K562 (cell line): ENCODE data around the gene GAK. TPM values are rescaled to one million over a fixed set of nuclear protein-coding genes. Genes with fewer than 3 reads are reported as not detected.
A peak's percentile ranks its signal among the peaks of the same experiment; 100 is the strongest.

ENCODE experiments used
- ATAC-seq: fragments of 200-7000 bp; cut with Tn5 transposase; 3 replicates; pipeline ENCODE4 v1.9.1; 2020; ENCODE audit warnings: moderate library complexity
- BruUV-seq: library from RNA; stranded (reverse); fragments of 400-500 nt; replicated peaks from 2 replicates; lab custom pipeline; 2021; lab: Mats Ljungman, UMichigan
- CTCF ChIA-PET: fragments of 300-600 bp; formaldehyde crosslinking; extraction: SDS; loops from one replicate; lab custom pipeline; 2021; ENCODE audit warnings: low intra/inter-chr PET ratio; lab: Yijun Ruan, JAX
- POLR2A ChIA-PET: fragments of 300-600, 350-650 bp; sonication (Branson Sonifier 250); formaldehyde crosslinking; extraction: SDS; loops from one replicate; lab custom pipeline; 2021; ENCODE audit warnings: antibody characterized with exemption, inconsistent platforms; lab: Yijun Ruan, JAX
- DNase-seq, 4 experiments: peaks; one replicate each; pipeline versions ENCODE4 v3.0.0 to v3.0.0-alpha.2; 2011 to 2018; ENCODE audit warnings: low spot score in 3 of 4, mixed read lengths in 3 of 4; ENCODE audit errors: extremely low read depth in 1 of 4
- FAIRE-seq: peaks from 2 replicates; lab custom pipeline; 2011; peaks lifted over from hg19 to GRCh38; lab: Jason Lieb, UNC
- H2AFZ ChIP-seq: 2 replicates; pipeline ENCODE4 v1.6.0; 2011; ENCODE audit warnings: low read depth, low read length, control low read depth, inconsistent platforms
- H3K27ac ChIP-seq: fragments of 200-600 bp; 3 replicates; pipeline ENCODE4 v1.8.0; 2011; ENCODE audit warnings: low read depth, mild to moderate bottlenecking, control low read depth, inconsistent platforms, low read length, moderate library complexity, mixed read lengths; ENCODE audit errors: extremely low read depth
- H3K27me3 ChIP-seq, 2 experiments: fragments of 300-600 bp in 1 of 2; 2 replicates in 1 of 2; 3 replicates in 1 of 2; pipeline versions ENCODE4 v1.6.0 to v1.8.0; 2011; ENCODE audit warnings: inconsistent platforms in 2 of 2, low read length in 2 of 2, mild to moderate bottlenecking in 1 of 2, mixed read lengths in 1 of 2, moderate library complexity in 1 of 2; ENCODE audit not compliant: control insufficient read depth in 2 of 2, insufficient read depth in 2 of 2
- H3K36me3 ChIP-seq: fragments of 300-600 bp; 3 replicates; pipeline ENCODE4 v1.8.0; 2011; ENCODE audit warnings: mild to moderate bottlenecking, low read length, inconsistent platforms; ENCODE audit not compliant: control insufficient read depth, insufficient read depth
- H3K4me1 ChIP-seq, 2 experiments: fragments of 200-600 bp in 1 of 2; replicated peaks in 1 of 2; 2 replicates in 1 of 2; 3 replicates in 1 of 2; pipeline versions ENCODE4 v1.5.1 to v1.8.0; 2011; ENCODE audit warnings: inconsistent platforms in 2 of 2, low read length in 2 of 2, mild to moderate bottlenecking in 1 of 2, mixed read lengths in 1 of 2, moderate library complexity in 1 of 2; ENCODE audit not compliant: control insufficient read depth in 2 of 2, insufficient read depth in 2 of 2
- H3K4me2 ChIP-seq: 2 replicates; pipeline ENCODE4 v1.6.1; 2011; ENCODE audit warnings: low read length, control low read depth, inconsistent platforms, mixed read lengths; ENCODE audit not compliant: insufficient read depth
- H3K4me3 ChIP-seq: fragments of 200-600 bp; sonication (generic), shearing (Covaris generic); 2 replicates; pipeline ENCODE4 v1.5.1; 2016; ENCODE audit warnings: control low read depth, inconsistent platforms
- H3K79me2 ChIP-seq: fragments of 200-600 bp; 3 replicates; pipeline ENCODE4 v1.8.0; 2011; ENCODE audit warnings: low read length, inconsistent platforms; ENCODE audit not compliant: control insufficient read depth, insufficient read depth
- H3K9ac ChIP-seq, 2 experiments: 2 replicates each; pipeline versions ENCODE4 v1.6.0 to v1.6.1; 2011; ENCODE audit warnings: low read depth in 2 of 2, low read length in 2 of 2, control low read depth in 1 of 2, inconsistent platforms in 1 of 2, mild to moderate bottlenecking in 1 of 2, mixed read lengths in 1 of 2; ENCODE audit not compliant: insufficient read depth in 1 of 2
- H3K9me1 ChIP-seq: one replicate; pipeline ENCODE4 v1.6.0; 2011; ENCODE audit warnings: inconsistent platforms, mild to moderate bottlenecking, low read length, moderate library complexity; ENCODE audit not compliant: control insufficient read depth, insufficient read depth
- H3K9me3 ChIP-seq: replicated peaks from 2 replicates; pipeline ENCODE4 v1.5.1; 2011; ENCODE audit warnings: low read depth, low read length, inconsistent platforms; ENCODE audit not compliant: control insufficient read depth, insufficient read depth
- H4K20me1 ChIP-seq: replicated peaks from 2 replicates; pipeline ENCODE4 v1.6.1; 2011; ENCODE audit warnings: low read length, inconsistent platforms, mixed read lengths; ENCODE audit not compliant: control insufficient read depth, insufficient read depth
- RAD21 ChIP-seq, 2 experiments: fragments of 250-450 bp in 1 of 2; fragments of 450-650 bp in 1 of 2; sonication (Bioruptor Pico) in 1 of 2; formaldehyde crosslinking in 1 of 2; IDR thresholded peaks in 1 of 2; conservative IDR thresholded peaks in 1 of 2; 2 replicates each; pipeline versions ENCODE4 v1.4.0 to v1.8.0; 2020 to 2022; ENCODE audit warnings: mild to moderate bottlenecking in 2 of 2, moderate library complexity in 1 of 2
- ZBTB8A ChIP-seq: fragments of 450-650 bp; IDR thresholded peaks from 2 replicates; pipeline ENCODE4 v1.6.1; 2018; ENCODE audit warnings: mild to moderate bottlenecking, moderate library complexity; ENCODE audit not compliant: partially characterized antibody
- WGBS: fragments of 100-300 bp; shearing (Covaris generic); methylation state at CpG from one replicate; pipeline ENCODE4 v1.1.6; 2016; ENCODE audit warnings: low coverage, mixed read lengths; ENCODE audit not compliant: insufficient coverage; ENCODE audit errors: missing lambda C conversion rate; 5-methylcytosine and 5-hydroxymethylcytosine counted together
- in situ Hi-C: fragments of 300-500 bp; cut with MboI; formaldehyde crosslinking; loops from 4 replicates; pipeline ENCODE4 v1.15.0; 2018; ENCODE audit warnings: inconsistent platforms, mixed read lengths
- intact Hi-C: fragments of 100-400 bp; cut with micrococcal nuclease; formaldehyde crosslinking; loops from 2 replicates; pipeline ENCODE4 v1.14.2; 2022
- polyA plus RNA-seq, 8 experiments: library from polyadenylated mRNA; depleted of rRNA in 4 of 8; stranded (reverse) in 5 of 8; unstranded in 3 of 8; fragments of >200 nt; fragmentation: Nextera tagmentation in 2 of 8; fragmentation: Illumina TruSeq in 1 of 8; extraction: Ambion mirVana in 2 of 8; extraction: Trizol in 1 of 8; gene quantifications; 2 replicates each; pipeline versions ENCODE4 v1.2.1 to v1.2.3, GENCODE V29; 2011 to 2014; ENCODE audit warnings: inconsistent platforms in 1 of 8, missing spikeins in 1 of 8
- total RNA-seq, 7 experiments: library from RNA; depleted of rRNA in 6 of 7; stranded (reverse); fragments of >200 nt in 6 of 7; fragmentation: Illumina TruSeq in 2 of 7; extraction: Trizol in 2 of 7; gene quantifications; 2 replicates each; pipeline versions ENCODE4 v1.2.1 to v1.2.3, GENCODE V29; 2011 to 2021; ENCODE audit warnings: low replicate concordance in 1 of 7
- TF ChIP-seq, protein P1 (sequence below): sonication (generic); formaldehyde crosslinking; IDR thresholded peaks from 2 replicates; pipeline ENCODE4 v1.8.1; 2023; ENCODE audit warnings: mild to moderate bottlenecking, missing genetic modification reagents
- TF ChIP-seq, protein P2 (sequence below), 3 experiments: IDR thresholded peaks in 2 of 3; conservative IDR thresholded peaks in 1 of 3; 2 replicates each; pipeline ENCODE4 v1.5.1; 2011 to 2012; ENCODE audit warnings: low read length in 3 of 3, mild to moderate bottlenecking in 3 of 3, control low read depth in 2 of 3, improper control_type of control experiment in 1 of 3, inconsistent platforms in 1 of 3, low read depth in 1 of 3, mixed read lengths in 1 of 3, moderate library complexity in 1 of 3; ENCODE audit not compliant: insufficient read depth in 2 of 3

The GAK gene
- total and polyA plus RNA-seq, 9 of the 15 experiments (the other 6 are each of a cell fraction or from before 2014, with no cell fraction given) = 1.3 to 102 (median 16.2) TPM

DNA sequence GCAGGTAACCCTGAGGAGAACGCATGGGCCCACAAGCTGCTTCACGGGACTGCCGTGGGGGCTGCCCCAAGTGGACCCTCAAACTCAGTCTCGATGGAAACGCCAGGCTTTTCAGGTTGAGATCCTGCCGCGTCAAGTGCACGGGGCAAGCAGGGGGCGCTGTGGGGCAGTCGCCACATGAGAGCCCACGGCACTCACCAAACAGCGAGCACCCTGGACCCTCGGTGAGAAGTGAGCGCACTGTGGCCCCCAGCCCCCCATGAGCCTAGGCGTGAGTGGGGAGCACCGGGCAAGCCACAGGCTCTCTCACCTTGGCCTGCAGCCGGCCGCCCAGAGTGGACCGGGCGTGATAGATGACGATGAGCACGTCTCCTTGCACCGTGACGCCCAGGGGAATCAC, 55.3 kb downstream of the GAK start:
- Histone ChIP-seq H3K27me3 (no peaks in the 10 kb centered on the region), H3K4me3 (no peak overlapping the region), H4K20me1 (no peaks in the 10 kb centered on the region), H3K4me1 (peaks cover 0 to 11% of the 10 kb centered on the region in 2 experiments; a peak in 1 of 5 replicates), H3K4me2 (no peak overlapping the region), H3K36me3 (peaks cover 92% of the 10 kb centered on the region; the same call in 2 of the 3 replicates), H3K9ac (no peak overlapping the region), H3K9me3 (no peaks in the 10 kb centered on the region), H3K27ac (no peak overlapping the region), H3K9me1 (no peaks in the 10 kb centered on the region), H3K79me2 (no peaks in the 10 kb centered on the region), H2AFZ (no peak overlapping the region)
- FAIRE-seq = no peak
- BruUV-seq = no TSS peak
- ChIA-PET POLR2A (no interaction called here), CTCF (interaction anchor here (1.2 kb wide), 1 partner anchor 111 kb away, joined by 5 read pairs; the partner anchor contains the start of gene IDUA)
- ATAC-seq = peak; percentile 62
- WGBS = 98% methylated on average over 19 of the region's 24 CpGs
- intact Hi-C loops = no loop called here
- in situ Hi-C loops = no loop called here
- DNase-seq = peak in 1 of 4 experiments; percentile 14
- TF ChIP-seq RAD21 (CRISPR knock-in tag; conservative IDR thresholded peaks at IDR 0.05 in 1 of 2, IDR thresholded peaks at IDR 0.05 in 1 of 2) = peak in 1 of 2 experiments; percentile 34; a peak in 2 of 4 replicates
- TF ChIP-seq, protein P1, sequence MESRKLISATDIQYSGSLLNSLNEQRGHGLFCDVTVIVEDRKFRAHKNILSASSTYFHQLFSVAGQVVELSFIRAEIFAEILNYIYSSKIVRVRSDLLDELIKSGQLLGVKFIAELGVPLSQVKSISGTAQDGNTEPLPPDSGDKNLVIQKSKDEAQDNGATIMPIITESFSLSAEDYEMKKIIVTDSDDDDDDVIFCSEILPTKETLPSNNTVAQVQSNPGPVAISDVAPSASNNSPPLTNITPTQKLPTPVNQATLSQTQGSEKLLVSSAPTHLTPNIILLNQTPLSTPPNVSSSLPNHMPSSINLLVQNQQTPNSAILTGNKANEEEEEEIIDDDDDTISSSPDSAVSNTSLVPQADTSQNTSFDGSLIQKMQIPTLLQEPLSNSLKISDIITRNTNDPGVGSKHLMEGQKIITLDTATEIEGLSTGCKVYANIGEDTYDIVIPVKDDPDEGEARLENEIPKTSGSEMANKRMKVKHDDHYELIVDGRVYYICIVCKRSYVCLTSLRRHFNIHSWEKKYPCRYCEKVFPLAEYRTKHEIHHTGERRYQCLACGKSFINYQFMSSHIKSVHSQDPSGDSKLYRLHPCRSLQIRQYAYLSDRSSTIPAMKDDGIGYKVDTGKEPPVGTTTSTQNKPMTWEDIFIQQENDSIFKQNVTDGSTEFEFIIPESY (CRISPR knock-in tag) = peak; percentile 96
- TF ChIP-seq, protein P2, sequence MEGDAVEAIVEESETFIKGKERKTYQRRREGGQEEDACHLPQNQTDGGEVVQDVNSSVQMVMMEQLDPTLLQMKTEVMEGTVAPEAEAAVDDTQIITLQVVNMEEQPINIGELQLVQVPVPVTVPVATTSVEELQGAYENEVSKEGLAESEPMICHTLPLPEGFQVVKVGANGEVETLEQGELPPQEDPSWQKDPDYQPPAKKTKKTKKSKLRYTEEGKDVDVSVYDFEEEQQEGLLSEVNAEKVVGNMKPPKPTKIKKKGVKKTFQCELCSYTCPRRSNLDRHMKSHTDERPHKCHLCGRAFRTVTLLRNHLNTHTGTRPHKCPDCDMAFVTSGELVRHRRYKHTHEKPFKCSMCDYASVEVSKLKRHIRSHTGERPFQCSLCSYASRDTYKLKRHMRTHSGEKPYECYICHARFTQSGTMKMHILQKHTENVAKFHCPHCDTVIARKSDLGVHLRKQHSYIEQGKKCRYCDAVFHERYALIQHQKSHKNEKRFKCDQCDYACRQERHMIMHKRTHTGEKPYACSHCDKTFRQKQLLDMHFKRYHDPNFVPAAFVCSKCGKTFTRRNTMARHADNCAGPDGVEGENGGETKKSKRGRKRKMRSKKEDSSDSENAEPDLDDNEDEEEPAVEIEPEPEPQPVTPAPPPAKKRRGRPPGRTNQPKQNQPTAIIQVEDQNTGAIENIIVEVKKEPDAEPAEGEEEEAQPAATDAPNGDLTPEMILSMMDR (IDR thresholded peaks at IDR 0.05 in 2 of 3, conservative IDR thresholded peaks at IDR 0.05 in 1 of 3; ENCODE audit: insufficient read depth in 2 of 3, low read depth in 1 of 3, low read length in 3 of 3) = peak; percentile 26 to 42 (median 34); a peak in 4 of 6 replicates
- no peak for TF ChIP-seq ZBTB8A
- TF ChIP-seq, all 486 proteins: peak for 3
